HG03378 (cell line): ENCODE measurements around the gene LYZL1.
"Not testable (repeated sequence)": the region's sequence is repeated elsewhere in the genome, so short reads cannot be mapped to it uniquely, and the experiment has no call there.

ENCODE experiments used
- ATAC-seq: cut with Tn5 transposase; IDR thresholded peaks from one replicate; pipeline ENCODE4 v1.9.1; 2021; ENCODE audit warnings: mild to moderate bottlenecking, moderate library complexity; ENCODE audit not compliant: unreplicated experiment

LYZL1 gene

DNA sequence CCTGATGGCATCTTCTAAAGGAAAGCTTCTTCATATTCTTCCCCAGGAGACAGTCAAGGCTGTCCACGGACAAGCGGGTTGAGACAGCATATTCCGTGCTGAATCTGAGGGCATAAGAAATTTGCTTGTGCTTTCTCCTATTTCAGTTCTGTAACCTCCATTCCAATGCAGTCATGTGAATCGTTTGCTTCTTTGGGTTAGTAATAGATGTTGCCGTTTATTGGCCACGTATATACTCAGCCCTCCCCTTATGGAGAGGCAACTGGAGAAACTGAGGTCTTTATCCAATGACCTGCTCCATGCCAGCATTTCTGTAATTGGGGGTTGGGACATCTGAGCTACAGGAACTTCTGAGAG is 38.9 kb downstream of the LYZL1 start:
- ATAC-seq = no peak

GRCh38 chr10:29328983-29329382 is 40.1 kb downstream of the LYZL1 start:
- ATAC-seq = no peak

DNA sequence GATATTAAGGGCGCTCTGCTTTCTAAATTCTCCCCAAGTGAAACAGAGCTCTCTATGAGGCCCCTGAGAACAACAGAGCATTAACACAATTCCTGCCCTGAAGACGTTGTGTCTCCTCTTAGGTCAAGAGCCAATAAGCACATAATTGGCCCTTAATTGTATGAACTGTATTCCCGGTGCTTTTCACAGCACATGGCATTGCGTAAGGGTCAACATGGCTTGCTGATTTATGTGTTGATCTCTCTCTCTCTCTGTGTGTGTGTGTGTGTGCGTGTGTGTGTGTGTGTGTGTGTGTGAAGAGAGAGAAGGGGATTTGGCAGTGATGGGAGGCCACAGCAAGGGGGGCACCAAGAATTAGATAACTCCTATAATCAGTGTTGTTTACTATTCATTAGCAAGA is 40.5 kb downstream of the LYZL1 start:
- no peak for ATAC-seq

GRCh38 chr10:29332061-29332760 is 43.3 kb downstream of the LYZL1 start:
- ATAC-seq = no peak

- ATAC-seq = no peak
Measured at GRCh38 chr10:29332761-29333148, 43.9 kb downstream of the LYZL1 start.

GRCh38 chr10:29337526-29337925 is 48.7 kb downstream of the LYZL1 start:
- ATAC-seq = not testable (repeated sequence)

DNA sequence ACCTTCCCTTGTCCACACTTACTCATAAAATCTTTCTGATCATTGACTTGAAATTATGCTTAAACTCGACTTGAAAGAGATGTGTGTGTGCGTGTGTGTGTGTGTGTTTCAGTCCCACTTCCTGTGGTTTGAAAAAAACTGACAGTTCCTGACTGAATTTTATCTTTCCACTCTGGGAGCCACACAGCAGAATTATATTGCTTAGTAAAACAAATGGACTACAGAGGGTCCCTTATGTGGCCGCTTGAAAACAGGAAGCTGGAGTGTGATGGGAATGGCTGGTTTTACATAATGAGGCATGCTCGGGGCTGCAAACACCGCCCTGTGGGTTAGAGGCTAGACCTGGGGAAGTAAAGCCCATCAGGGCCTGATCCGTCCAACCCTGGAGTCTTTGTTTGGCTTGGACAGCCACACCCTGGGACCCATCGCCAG is 54.8 kb downstream of the LYZL1 start:
- ATAC-seq = no peak

DNA sequence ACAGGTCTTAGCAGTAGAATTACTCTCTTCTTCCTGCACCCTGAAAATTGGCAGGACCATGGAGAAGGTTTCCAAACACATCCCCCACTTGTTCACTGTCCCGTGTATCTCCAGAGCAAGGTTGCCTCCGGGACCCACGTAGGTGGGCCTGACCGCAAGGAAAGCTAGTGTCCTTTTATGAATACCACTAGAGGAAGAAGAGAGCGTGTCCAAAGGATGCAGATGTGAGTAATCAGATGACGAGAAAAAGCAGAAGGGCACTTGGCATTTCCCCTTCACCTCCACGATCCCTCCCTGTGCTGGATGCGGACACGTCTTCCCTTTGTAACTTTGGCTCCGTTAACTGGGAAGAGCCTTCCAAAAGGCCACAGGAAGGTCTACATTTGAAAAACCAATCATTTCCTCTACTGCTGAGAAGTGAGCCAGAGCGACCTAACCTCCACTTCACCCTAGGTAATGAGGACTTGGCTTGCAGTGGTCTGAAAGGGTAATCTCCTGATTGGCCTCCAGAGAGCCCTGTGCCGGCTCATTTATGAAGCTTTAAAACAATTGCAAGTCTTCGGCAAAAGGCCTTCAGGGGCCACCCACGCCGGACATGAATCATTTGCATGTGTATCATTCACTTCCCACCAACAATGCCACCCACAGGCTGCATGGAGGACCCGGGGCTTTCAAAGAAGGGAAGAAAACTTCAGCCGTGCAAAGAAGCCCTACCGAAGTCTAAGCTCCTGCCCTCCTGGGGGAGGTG is 55.4 kb downstream of the LYZL1 start:
- no peak for ATAC-seq

- no peak for ATAC-seq
Measured at GRCh38 chr10:29345144-29345909, 56.5 kb downstream of the LYZL1 start.

GRCh38 chr10:29345910-29346209 is 57.0 kb downstream of the LYZL1 start:
- ATAC-seq = no peak

GRCh38 chr10:29346296-29347001 is 57.6 kb downstream of the LYZL1 start:
- ATAC-seq = no peak

DNA sequence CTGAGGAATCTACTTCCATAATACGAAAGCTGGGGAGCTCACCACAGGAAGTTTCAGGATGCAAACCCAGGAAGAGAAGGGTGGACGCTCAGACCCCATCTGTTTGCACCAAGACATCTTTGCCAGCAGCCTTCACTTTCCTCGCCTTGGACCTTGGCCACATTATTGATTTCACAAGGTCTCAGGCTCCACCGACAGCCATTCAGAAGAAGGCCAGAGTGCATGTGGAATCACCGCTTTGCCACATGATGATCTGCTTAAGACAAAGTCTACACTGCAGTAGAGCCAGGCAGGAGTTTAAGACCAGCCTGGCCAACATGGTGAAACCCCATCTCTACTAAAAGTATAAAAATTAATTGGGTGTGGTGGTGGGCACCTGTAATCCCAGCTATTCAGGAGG is 60.0 kb downstream of the LYZL1 start:
- no peak for ATAC-seq

DNA sequence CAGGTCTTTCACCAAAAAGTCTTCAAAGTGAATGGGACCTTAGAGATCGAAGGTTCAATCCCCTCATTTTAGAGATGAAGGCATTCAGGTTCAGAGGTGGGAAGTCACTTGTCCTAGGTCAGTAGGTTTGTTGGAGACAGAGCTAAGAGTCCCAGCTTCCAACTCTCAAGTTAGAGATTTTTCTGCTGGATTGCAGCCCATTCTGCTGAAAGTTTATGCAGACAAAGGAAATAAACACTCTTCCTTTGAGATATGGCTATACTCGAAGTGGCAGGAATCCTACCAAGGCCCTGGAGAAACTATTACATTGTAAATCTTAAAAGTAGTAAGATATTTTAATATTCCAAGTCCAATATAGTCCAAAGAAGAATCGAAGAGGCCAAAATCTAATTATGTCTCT is 64.4 kb downstream of the LYZL1 start:
- ATAC-seq = no peak

DNA sequence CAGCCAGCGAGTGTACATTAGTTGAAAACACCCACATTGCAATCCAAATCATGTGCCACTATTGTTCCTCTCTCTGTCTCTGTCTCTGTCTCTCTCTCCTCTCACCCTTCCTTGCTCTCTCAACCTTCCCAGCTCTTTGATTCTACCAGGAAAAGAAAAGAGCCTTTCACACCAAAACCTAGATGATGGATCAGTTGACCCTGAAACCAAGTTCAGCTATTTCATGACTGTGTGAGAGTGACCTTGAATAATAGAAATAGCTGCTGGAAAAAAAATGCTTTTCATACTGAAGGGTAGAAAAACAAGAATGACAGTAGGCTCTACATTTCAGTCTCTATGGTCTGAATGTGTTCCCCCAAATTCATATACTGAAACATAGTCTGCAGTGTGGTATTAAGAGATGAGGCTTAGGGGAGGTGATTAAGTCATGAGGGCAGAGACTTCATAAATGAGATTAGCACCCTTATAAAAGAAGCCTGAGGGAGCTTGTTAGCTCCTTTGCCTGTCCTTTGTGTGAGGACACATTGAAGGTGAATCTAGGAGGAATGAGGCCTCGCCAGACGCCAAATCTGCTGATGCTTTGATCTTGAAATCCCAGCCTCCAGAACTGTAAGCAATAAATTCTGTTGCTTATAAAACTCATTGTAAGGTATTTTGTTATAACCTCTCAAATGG is 65.2 kb downstream of the LYZL1 start:
- ATAC-seq = no peak

- ATAC-seq = no peak
Measured at GRCh38 chr10:29355411-29355991, 66.6 kb downstream of the LYZL1 start.

DNA sequence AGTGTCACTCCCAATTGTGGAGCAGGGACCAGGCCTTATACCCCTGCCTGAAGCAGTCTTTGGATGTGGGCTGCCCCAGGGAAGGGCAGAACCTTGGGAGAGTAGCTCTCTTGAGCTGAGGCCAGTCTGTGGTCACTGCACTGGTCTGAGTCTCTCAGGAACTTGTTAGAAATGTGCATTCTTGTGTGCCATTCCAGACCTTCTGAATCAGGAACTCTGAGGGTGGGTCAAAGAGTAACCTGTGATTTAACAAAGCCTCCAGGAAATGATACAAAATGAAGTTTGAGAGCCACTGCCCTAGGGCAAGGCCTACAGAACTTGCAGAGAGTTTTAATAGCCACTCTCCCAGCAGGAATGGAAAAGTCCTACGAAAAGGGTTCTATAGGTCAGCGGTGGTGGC is 68.1 kb downstream of the LYZL1 start:
- no peak for ATAC-seq

DNA sequence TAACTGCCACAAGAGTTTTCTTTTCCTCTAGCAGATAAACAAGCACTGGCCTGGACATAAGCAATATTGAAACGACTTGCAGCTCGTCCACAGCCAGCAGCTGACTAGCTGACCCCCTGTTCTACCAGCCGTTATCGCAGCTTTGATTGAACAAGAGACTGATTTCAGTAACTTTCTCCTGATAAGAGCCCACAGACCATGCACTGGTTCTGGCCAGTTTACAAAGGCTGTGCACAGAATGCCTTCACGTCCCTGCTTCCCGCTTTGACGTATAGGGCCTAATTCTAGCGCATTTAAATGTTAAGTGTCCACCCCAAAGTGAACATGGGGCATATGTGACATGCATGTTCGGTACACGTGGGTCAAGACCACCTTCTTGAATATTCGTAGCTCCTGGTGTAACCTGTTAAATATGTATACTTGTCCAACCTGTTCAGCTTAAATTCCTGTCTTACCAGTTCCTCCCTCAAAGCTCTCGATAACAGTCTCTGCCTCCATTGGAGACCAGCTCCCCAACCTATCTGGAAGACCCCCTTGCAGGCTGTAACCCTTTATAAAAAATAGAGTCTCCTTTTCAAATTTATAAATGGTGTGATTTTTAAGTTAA is 69.2 kb downstream of the LYZL1 start:
- ATAC-seq = no peak

DNA sequence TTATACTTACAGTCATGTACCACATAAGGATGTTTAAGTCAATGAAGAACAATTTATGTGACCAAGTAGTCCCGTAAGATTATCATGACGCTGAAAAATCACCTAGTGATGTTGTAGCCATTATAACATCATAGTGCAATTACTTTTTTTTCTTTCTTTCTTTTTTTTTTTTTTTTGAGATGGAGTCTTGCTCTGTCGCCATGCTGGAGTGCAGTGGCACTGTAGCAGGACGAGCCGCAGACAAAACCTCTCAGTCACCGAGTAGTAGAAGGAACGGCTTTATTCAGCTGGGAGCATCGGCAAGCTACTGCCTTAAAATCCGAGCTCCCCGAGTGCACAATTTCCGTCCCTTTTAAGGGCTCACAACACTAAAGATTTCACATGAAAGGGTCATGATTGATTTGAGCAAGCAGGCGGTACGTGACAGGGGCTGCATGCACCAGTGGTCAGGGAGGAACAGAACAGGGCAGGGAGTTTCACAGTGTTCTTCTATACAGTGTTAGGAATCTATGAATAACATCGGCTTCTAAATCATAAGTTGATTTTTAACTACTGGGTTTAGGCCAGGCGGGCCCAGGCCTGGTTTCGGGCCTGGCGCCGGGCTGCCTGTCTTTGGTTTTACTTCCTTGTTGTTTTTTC is 71.5 kb downstream of the LYZL1 start:
- ATAC-seq = not testable (repeated sequence)
